Left renal cortex interstitium (tissue), 4 donors: ENCODE results near the gene MUC3A. TPM values are rescaled to one million over a fixed set of nuclear protein-coding genes. Genes with fewer than 3 reads are reported as not detected.

Experiments used
- DNase-seq, 4 donors: peaks; one replicate each; pipeline ENCODE4 v3.0.0-alpha.2; 2013; ENCODE audit warnings: low read depth in 4 of 4, low spot score in 2 of 4, missing footprints in 1 of 4
- polyA plus RNA-seq, 4 donors: library from polyadenylated mRNA; unstranded; fragments of 120-200 nt; gene quantifications; one replicate each; pipeline ENCODE4 v1.2.1, GENCODE V29; 2013; ENCODE audit not compliant: insufficient read length in 4 of 4

Gene MUC3A
- polyA plus RNA-seq, 4 donors = 0.19 to 0.60 (median 0.50) TPM

DNA sequence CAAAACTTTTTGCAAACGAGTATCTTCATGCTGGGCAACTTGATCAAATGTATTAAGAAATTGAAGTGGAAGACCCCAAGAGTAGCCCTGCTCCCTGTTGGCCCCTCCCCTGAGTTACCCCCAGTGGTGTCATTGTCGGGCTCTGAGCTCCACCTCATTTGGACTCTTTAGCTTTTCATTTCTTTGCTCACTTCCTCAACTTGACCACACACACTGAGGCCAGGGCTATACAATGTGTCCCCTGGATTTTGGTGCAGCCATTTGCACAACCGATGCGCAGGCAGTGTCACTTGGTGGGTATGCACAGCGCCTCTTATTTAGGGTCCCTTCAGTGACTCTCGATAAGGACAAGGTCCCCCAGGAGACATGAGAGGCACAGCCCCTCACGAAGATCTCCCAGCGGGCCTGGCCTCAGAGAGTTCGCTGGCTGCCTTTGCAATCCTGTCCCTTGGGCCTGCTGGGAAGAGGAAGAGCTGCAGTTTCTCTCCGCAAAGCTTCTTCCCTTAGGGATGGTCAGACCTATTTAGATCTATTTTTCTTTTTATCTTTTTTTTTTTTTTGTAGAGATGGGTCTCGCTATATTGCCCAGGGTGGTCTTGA lies 2.5 kb upstream of the MUC3A start:
- DNase-seq = no peak

DNA sequence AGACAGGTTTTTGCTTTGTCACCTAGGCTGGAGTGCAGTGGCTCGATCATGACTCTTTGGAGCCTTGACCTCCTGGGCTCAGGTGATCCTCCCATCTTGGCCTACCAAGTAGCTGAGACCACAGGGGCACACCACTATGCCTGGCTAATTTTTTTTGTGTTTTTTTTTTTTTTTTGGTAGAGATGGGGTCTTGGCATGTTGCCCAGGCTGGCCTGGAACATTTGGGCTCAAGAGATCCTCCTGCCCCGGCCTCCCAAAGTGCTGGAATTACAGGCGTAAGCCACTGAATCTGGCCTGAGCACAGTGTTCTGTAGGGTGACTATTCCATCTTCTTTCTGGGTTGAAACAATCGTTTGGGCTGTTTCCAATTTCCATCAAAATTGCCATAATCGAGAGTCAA lies 1.5 kb upstream of the MUC3A start:
- DNase-seq = no peak

DNA sequence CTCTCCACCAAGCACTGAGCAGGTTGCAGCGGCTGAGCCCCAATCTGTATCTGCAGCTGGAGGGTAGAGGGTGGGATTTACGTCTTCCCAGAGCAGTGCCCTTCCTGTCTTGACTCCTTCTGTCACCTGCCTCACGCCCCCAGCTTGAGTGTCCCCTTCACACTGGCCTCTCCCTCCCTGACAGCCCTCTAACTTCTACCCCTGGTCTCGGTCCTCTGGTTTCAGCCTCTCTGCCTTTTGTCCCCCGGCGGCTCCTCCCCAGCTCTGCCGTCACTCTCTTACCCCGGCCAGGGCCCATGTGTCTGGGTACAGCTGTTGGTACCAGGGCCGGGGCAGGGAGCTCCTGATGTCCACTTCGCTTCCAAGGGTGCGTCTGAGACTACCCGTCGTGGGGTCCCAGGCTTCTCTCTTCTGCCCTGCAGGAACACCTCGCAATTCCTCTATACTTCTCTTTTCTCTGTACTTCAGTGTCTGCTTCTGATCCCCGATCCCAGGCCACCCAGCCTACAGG lies 654 bp downstream of the MUC3A start:
- DNase-seq = no peak

DNA sequence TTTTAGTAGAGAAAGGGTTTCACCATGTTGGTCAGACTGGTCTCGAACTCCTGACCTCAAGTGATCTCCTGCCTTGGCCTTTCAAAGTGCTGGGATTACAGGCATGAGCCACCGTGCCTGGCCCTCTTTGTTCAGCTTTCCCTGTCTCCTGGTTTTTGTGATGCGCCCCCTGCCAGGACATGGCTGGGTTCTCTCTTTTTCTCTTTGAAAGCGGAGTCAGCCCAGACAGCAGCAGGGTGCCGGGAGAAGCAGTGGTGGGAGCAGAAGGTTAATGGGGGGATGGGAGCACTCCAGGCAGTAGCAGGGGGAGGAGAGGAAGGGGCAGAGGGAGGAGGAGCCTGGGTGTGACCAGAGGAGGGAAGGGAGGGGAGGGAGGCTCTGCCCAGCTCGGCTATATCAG lies 1.8 kb downstream of the MUC3A start:
- DNase-seq = no peak

DNA sequence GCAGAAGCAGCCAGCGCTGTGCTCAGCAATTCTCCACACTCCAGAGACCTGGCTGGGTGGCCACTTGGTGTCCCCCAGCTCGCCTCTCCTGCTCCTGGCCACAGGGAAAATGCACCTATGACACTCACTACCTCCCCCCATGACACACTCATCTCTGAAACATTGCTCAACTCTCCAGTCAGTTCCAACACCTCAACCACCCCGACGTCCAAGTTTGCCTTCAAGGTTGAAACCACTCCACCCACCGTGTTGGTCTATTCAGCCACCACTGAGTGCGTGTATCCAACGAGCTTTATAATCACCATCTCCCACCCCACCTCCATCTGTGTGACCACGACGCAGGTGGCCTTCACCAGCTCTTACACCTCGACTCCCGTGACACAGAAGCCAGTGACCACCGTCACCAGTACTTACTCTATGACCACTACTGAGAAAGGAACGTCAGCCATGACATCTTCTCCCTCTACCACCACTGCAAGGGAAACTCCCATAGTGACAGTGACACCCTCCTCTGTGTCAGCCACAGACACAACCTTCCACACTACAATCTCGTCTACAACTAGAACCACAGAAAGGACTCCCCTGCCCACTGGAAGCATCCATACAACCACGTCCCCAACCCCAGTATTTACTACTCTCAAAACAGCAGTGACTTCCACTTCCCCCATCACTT lies 2.7 kb downstream of the MUC3A start:
- no peak for DNase-seq

DNA sequence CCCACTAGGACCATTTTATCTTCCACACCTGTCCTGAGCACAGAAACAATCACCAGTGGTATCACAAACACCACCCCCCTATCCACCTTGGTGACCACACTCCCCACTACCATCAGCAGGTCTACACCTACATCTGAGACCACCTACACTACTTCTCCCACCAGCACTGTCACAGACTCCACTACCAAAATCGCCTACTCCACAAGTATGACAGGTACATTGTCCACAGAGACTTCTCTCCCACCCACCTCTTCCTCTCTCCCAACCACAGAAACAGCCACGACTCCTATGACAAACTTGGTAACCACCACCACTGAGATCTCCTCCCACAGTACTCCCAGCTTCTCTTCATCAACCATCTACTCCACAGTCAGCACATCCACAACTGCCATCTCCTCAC lies 3.3 kb downstream of the MUC3A start:
- no peak for DNase-seq

DNA sequence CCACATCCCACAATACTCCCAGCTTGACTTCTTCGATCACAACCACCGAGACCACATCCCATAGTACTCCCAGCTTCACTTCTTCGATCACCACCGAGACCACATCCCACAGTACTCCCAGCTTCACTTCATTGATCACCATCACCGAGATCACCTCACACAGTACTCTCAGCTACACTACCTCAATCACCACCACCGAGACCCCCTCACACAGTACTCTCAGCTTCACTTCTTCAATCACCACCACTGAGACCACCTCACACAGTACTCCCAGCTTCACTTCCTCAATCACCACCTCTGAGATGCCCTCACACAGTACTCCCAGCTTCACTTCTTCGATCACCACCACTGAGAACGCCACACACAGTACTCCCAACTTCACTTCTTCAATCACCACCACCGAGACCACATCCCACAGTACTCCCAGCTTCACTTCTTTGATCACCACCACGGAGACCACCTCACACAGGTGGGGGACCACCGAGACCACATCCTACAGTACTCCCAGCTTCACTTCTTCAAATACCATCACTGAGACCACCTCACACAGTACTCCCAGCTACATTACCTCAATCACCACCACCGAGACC lies 8.6 kb downstream of the MUC3A start:
- DNase-seq = no peak

DNA sequence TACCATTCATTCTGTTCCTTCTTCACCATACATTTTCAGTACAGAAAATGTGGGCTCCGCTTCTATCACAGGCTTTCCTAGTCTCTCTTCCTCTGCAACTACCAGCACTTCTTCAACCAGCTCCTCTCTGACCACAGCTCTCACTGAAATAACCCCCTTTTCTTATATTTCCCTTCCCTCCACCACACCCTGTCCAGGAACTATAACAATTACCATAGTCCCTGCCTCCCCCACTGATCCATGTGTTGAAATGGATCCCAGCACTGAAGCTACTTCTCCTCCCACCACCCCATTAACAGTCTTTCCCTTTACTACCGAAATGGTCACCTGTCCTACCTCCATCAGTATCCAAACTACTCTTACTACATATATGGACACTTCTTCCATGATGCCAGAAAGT lies 10.6 kb downstream of the MUC3A start:
- DNase-seq = no peak

DNA sequence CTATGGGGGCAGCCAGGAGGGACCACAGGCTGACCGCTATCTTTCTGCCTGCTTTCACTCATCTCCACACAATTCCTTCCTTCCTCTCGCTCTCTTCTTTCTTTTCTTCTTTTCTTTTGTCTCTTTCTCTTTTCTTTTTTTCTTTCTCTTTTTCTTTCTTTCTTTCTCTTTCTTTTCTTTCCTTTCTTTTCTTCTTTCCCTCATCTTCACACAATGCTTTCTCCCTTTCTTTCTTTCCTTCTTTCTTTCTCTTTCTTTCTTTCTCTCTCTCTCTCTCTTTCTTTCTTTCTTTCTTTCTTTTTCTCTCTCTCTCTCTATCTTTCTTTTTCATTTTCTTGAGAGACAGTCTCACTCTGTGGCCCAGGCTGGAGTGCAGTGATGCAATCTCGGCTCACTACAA lies 13.2 kb downstream of the MUC3A start:
- no peak for DNase-seq

DNA sequence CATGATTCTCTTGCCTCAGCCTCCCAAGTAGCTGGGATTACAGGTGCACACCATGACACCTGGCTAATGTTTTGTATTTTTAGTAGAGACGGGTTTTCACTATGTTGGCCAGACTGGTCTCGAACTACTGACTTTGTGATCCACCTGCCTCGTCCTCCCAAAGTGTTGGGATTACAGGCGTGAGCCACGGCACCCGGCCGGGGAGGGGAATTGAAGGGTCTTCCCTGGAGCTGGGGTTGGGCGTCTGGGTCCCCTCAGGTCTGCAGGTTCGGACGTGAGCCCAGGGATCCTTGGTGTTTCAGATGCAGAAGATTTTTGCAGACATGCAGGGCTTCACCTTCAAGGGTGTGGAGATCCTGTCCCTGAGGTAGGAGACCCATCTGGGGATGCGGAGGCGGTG lies 14.1 kb downstream of the MUC3A start:
- no peak for DNase-seq

DNA sequence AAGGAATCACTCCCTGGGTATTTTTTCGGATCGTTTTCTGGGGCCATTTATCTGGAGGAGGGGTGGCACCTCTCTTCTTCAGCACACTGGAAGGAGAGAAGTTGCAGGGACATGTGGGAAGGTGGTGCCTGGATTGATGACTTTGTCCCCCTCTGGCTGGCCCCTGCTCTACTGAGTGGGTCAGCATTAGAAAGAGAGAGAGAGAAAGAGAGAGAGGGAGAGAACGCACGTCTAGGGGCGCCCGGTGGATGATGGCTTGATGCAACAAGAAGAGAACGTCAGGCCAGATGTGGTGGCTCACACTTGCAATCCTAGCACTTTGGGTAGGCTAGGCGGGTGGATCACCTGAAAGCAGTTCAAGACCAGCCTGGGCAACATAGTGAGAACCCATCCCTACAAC lies 14.5 kb downstream of the MUC3A start:
- DNase-seq = no peak

DNA sequence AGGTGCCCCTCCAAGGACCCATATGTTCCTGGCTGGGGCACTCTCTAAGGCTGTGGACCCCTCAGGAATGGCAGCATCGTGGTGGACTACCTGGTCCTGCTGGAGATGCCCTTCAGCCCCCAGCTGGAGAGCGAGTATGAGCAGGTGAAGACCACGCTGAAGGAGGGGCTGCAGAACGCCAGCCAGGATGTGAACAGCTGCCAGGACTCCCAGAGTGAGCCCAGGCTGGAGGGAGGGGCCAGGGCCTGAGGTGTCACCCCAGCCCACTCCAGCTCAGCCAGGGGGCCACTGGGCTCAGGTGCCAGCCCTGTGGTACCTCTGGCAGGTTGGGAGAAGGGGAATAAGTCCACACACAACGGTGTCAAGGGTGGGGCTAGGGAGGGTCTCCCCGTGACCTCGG lies 15.3 kb downstream of the MUC3A start:
- DNase-seq = no peak

DNA sequence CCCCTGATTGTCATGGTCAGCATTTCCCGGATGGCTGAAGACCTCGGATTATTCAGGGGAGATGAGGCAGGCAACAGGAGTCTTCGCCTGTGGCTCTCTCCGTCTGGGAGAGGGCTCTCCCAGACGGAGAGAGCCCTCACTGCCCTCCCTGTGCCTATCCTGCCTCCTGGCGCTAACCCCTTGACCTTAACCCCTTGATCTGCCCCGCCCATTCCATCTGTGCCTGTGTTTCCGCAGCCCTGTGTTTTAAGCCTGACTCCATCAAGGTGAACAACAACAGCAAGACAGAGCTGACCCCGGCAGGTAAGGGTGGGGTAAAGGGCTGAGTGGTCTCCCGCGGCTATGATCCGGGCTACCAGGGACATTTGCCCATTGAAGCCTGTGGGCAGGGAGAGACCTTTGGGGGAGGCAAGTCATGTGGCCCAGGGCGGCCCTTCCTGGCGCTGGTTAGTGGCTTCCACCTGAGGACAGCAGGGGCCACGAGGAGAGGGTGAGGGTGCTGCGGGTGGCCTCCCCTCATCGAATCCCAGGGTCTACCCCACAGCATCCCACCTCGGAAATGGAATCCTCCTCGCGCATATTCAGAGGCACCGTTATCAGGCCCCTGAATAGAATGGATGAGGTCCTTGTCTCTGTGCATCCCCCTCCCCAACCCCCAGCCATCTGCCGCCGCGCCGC lies 15.8 kb downstream of the MUC3A start:
- no peak for DNase-seq

DNA sequence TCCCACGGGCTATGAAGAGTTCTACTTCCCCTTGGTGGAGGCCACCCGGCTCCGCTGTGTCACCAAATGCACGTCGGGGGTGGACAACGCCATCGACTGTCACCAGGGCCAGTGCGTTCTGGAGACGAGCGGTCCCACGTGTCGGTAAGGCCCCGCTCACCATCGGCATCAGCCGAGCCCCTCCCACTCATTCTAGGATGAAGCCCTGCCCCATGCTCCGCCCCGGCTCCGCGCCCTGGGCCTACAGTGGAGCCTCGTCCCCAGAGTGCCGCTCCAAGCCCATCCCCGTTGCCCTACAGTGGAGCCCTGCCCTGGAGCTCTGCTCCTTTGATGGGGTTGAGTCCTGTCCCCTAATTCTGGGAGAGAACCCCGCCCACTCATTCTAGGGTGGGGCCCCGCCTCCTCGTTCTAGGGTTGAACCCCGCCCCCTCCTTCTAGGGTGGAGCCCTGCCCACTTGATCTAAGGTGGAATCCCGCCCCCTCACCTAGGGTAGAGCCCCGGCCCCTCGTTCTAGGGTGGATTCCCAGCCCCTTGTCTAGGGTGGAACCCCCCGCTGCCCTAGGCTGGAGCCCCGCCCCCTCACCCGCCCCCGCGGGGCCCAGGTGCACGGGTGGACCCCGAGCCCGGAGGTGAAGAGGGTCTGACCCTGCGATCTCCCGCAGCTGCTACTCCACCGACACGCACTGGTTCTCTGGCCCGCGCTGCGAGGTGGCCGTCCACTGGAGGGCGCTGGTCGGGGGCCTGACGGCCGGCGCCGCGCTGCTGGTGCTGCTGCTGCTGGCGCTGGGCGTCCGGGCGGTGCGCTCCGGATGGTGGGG lies 16.6 kb downstream of the MUC3A start:
- DNase-seq = peak in 1 of 4 donors; percentile 56

DNA sequence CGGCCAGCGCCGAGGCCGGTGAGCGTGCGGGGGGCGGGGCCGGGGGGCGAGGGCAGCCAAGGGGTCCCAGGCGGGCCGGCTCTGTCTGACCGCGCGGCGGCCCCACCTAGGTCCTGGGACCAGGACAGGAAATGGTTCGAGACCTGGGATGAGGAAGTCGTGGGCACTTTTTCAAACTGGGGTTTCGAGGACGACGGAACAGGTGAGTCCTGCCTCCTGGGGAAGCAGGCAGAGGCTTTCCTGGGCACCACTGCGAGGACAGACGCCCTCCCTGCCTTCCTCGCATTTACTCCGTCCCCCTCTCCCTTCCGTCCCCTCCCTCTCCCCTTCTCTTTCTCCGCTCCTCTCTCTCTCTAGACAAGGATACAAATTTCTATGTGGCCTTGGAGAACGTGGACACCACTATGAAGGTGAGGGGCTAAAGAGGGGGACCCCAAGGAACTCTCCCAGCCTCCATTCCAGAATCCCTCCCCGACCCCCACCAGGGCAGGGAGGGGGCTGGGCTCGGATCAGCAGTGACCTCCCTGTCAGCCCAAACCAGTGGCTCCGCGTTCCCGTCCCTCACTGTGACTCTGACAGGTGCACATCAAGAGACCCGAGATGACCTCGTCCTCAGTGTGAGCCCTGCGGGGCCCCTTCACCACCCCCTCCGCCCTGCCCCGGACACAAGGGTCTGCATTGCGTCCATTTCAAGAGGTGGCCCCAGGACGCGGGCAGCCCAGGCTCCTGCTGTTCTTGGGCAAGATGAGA lies 17.4 kb downstream of the MUC3A start:
- no peak for DNase-seq

DNA sequence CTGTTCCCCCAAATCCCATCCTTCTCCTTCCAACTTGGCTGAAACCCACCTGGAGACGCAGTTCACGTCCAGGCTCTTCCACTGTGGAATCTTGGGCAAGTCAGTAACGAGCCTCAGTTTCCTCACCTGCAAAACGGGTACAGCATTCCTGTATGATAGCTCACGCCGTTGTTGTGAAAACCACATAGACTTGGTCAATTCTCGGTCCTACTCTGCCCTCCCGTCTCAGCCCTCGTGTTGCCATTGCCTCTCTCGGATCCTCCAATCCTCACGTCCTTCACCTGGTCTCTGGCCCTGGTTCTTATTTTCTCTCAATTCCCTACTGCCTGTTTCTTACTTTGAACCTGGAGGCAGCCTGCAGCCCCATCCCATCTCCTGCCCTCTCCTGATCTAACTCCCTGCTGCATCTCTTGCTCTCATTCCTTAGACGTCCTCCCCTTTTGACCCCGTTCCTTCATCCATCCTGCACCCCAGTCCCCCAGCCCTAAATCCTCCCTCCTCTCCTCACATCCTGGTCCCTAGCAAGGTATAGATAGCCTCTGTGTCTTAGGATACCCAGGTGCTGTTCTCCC lies 18.0 kb downstream of the MUC3A start:
- no peak for DNase-seq

DNA sequence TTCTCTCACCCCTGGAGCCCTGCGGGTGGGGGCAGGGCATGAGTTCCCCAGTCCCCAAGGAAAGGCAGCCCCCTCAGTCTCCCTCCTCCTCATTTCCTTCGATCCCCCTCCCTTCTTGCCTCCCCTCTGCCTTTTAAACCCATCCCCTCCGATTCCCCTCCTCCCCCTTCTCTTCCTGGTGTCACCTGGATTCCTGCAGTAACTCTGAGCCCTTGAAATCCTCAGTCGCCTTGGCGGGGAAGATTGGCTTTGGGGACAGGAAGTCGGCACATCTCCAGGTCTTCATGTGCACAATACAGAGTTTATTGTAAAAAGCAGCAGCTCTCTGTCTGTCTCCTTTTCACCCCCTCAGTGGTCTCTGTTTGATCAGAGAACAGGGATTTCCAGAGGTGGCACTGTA lies 18.7 kb downstream of the MUC3A start:
- DNase-seq = no peak

DNA sequence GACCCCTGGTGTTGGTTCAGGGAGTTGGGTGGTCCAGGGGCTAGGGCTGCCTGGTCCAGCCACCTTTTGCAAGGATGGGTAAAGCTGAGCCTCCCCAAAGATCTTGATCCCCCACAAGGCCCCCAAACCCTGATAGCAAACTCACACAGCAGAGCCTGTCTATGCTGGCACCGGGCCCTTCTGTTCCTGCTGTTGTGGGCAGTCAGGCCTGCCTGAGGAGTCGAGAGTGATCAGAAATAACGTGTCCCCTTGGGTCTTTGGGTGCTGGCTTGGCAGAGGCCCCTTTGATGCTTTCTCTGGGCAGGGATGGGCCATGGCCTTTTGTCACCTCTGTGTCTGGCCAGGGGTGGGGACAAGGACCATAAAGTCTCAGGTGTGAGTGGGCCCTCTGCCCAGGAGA lies 19.3 kb downstream of the MUC3A start:
- DNase-seq = no peak

DNA sequence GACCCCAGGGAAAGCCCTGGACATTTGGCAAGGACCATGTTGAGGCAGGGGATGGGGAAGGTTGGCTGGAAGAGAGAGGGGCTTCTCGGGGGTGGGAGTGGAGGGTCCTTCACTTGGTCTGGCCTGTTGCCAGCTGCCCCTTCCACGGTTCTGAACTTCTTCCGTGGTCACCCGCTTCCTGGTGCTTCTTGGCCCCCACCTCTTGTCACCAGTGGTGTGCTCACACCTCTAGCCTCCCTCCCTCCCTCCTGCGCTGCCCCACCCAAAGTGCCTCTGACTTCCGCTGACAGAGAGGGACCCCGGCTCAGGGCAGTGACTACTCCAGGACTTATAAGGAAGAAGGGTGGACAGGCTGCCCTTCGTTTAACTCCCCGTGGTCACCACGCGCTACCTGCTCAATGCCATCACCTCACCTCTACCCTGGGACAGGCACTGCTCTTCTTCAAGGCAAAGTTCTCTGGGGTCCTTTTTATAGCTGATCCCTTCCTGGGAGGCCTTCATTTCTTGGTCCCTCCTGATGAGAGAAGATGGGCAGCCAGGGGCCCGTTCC lies 19.8 kb downstream of the MUC3A start, which contains the start of gene MUC12:
TSS of gene MUC12 (plus strand) at position 500 of the 550 bp plus-strand sequence. CDS start 58 bp downstream, outside the sequence.
- DNase-seq = no peak
